Prostate gland (tissue), 2 donors: ENCODE results near the gene CPXM2.

Experiments used
- CTCF ChIP-seq, 4 experiments: fragments of 200-600 bp in 2 of 4; fragments of 450-650 bp in 2 of 4; sonication (generic) in 2 of 4; IDR thresholded peaks; 1 replicate in 3 of 4; 2 replicates in 1 of 4; pipeline ENCODE4 v1.5.1; 2016 to 2019; ENCODE audit warnings: antibody characterized with exemption in 4 of 4, mild to moderate bottlenecking in 2 of 4, moderate library complexity in 2 of 4
- POLR2A ChIP-seq: fragments of 450-650 bp; IDR thresholded peaks from one replicate; pipeline ENCODE4 v1.6.1; 2016; ENCODE audit warnings: antibody characterized with exemption, mild to moderate bottlenecking

- TF ChIP-seq CTCF (IDR thresholded peaks at IDR 0.05), result no peak
- no peak for TF ChIP-seq POLR2A
These were observed 15.5 kb upstream of the CPXM2 start for GRCh38 chr10:123906884-123907652.
